NCI-H146 treated with DMSO at 0.1 percent for 48 hours (cell line): ENCODE data around the gene TAF1B.

Experiments
- DNase-seq: peaks from one replicate; lab custom pipeline; 2025; ENCODE audit not compliant: unreplicated experiment; lab: John Stamatoyannopoulos, UW

The TAF1B gene

GRCh38 chr2:9937968-9938367, 94.7 kb downstream of the TAF1B start:
- no peak for DNase-seq

GRCh38 chr2:9939587-9940485, 96.6 kb downstream of the TAF1B start:
- DNase-seq, result no peak

- DNase-seq, result no peak
Measured at GRCh38 chr2:9941196-9941995, 98.1 kb downstream of the TAF1B start.

- DNase-seq, result no peak
Measured at GRCh38 chr2:9941996-9942390, 98.7 kb downstream of the TAF1B start.

- DNase-seq, result no peak
Measured at GRCh38 chr2:9944330-9944758, 101.1 kb downstream of the TAF1B start.

GRCh38 chr2:9945596-9945995, 102.3 kb downstream of the TAF1B start:
- DNase-seq, result no peak

- DNase-seq, result no peak
Measured at GRCh38 chr2:9946076-9946475, 102.8 kb downstream of the TAF1B start.

- DNase-seq, result no peak
Measured at GRCh38 chr2:9946818-9947217, 103.5 kb downstream of the TAF1B start.

GRCh38 chr2:9948721-9949120, 105.4 kb downstream of the TAF1B start:
- no peak for DNase-seq

GRCh38 chr2:9949239-9949991, 106.1 kb downstream of the TAF1B start:
- DNase-seq, result no peak

- no peak for DNase-seq
Measured at GRCh38 chr2:9949992-9950520, 106.8 kb downstream of the TAF1B start.

- no peak for DNase-seq
Measured at GRCh38 chr2:9950521-9951271, 107.4 kb downstream of the TAF1B start.

- no peak for DNase-seq
Measured at GRCh38 chr2:9951272-9951521, 107.9 kb downstream of the TAF1B start.

GRCh38 chr2:9951522-9952285, 108.4 kb downstream of the TAF1B start, which contains the start of gene GRHL1:
Gene GRHL1 (plus strand): TSS chr2:9951693. CDS start chr2:9951834, 141 bp downstream.
- DNase-seq, result peak; percentile 70

GRCh38 chr2:9952286-9952737, 109.0 kb downstream of the TAF1B start:
- DNase-seq, result no peak

GRCh38 chr2:9952856-9953503, 109.7 kb downstream of the TAF1B start:
- no peak for DNase-seq

- no peak for DNase-seq
Measured at GRCh38 chr2:9954136-9954535, 110.9 kb downstream of the TAF1B start.

- no peak for DNase-seq
Measured at GRCh38 chr2:9958057-9958456, 114.8 kb downstream of the TAF1B start.

GRCh38 chr2:9959262-9959661, 116.0 kb downstream of the TAF1B start:
- DNase-seq, result no peak
